NT2/D1 (cell line): ENCODE results near the gene PAIP2.

ENCODE experiments used
- SUZ12 ChIP-seq: IDR thresholded peaks from 2 replicates; pipeline ENCODE4 v1.6.1; 2011; ENCODE audit not compliant: insufficient read length, insufficient read depth; ENCODE audit errors: extremely low read depth
- YY1 ChIP-seq: IDR thresholded peaks from 2 replicates; pipeline ENCODE4 v1.6.1; 2011; ENCODE audit not compliant: insufficient read length, insufficient read depth
- ZNF274 ChIP-seq: IDR thresholded peaks from 2 replicates; pipeline ENCODE4 v1.6.1; 2011; ENCODE audit warnings: mild to moderate bottlenecking, low read depth, low read length

GRCh38 chr5:139392324-139392677 is 50.6 kb downstream of the PAIP2 start:
- no peak for TF ChIP-seq YY1
- TF ChIP-seq ZNF274: no peak
- no peak for TF ChIP-seq SUZ12
